GM18951 (cell line): ENCODE data around the gene TRIM66.

Experiments
- POLR2A ChIP-seq: IDR thresholded peaks from 4 replicates; pipeline ENCODE4 v1.6.1; 2011; ENCODE audit warnings: mild to moderate bottlenecking; ENCODE audit not compliant: insufficient read length, insufficient read depth; ENCODE audit errors: extremely low read depth
- in situ Hi-C: fragments of 300-500 bp; cut with MboI; formaldehyde crosslinking; loops from one replicate; pipeline ENCODE4 v1.12.0; 2022; ENCODE audit warnings: low sequenced_read_pairs, mixed read lengths, inconsistent platforms; ENCODE audit not compliant: unreplicated experiment

TRIM66 gene

DNA sequence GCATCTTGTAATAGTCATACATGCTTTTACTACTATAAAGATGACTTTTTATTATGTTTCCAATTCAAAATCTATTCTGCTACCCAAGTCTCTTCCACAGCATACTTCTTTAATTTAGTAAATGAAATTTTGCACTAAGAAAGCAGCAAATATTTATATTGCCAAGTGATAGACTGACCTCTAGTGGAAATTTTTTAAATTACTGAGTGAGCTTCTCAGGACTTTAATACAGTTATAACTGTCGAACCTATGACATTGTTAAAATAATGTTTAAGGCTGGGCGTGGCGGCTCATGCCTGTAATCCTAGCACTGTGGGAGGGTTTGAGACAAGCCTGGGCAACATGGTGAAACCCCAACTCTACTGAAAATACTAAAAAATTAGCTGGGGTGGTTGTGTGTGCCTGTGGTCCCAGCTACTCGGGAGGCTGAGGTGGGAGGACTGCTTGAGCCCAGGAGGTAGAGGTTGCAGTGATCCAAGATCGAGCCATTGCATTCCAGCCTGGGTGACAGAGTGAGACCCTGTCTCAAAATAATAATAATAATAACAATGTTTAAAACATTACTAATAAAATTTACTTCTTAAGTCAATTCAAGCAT, 115.8 kb downstream of the TRIM66 start:
- in situ Hi-C loops, result loop anchor here (10.0 to 25.0 kb wide), 2 partner anchors 222 to 329 kb away; no protein-coding TSS in a partner anchor
- TF ChIP-seq POLR2A, result no peak

DNA sequence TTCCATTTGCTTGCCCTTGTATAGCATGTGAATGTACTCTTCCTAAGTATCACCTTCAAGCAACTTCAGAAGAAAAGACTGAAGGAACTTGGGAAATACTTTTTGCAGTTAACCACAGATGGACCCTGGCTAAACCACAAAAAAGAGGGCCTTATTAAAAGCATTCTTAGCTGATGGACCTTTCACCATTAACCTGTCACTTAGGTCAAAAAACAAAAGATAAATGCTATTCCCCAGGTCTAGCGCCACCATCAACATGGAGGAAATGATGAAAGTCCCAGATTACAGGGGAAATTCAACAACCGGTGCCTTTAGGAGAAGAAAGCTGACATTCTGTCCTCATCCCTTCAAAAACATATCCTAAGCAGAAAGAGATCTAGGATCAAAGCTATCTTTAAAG, 117.9 kb downstream of the TRIM66 start:
- no peak for TF ChIP-seq POLR2A
- in situ Hi-C loops, result loop anchor here (10.0 to 25.0 kb wide), 2 partner anchors 220 to 327 kb away; no protein-coding TSS in a partner anchor
